ENCODE measurements around the gene TRAP1.

DNA sequence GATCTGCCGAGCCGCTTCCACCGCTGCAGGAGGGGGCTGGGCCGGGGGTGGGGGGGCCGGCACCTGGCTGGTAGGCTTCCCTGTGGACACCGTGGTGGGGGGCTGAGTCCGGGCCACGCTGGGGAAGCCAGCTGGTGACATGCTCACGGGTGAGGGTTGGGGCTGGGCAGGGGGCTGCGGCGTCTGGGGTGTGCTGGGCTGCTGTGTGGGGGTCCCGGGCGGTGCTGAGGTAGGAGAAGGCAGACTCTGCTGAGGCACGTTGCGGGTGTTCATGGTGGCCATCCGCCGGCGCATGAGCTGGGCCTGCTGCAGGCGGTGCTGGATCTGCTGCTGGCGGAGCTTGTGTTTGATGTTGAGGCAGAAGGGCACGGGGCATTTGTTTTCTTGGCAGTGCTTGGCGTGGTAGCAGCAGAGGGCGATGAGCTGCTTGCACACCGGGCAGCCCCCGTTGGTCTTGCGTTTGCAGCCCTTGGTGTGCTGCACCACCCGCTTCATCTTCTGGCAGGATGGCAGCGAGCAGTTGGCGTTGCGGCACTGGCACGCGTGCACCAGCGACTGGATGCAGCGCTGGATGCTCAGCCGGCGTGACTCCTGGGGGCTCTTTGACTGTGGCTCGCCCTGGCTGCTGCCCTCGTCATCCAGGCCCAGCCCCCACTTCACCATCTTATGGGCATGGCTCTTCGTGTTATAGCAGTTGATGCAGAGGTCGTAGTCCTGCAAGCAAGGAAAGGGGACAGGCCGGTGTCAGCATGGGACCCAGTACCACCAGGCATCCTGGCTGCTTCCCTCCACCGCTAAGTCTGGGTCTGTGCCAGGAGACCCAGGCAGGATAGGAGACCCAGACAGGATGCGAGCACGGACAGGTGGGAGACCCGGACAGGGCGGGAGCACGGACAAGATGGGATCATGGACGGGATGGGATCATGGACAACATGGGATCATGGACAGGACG is 12.1 kb upstream of the TRAP1 start:
- TF ChIP-seq, protein P1, sequence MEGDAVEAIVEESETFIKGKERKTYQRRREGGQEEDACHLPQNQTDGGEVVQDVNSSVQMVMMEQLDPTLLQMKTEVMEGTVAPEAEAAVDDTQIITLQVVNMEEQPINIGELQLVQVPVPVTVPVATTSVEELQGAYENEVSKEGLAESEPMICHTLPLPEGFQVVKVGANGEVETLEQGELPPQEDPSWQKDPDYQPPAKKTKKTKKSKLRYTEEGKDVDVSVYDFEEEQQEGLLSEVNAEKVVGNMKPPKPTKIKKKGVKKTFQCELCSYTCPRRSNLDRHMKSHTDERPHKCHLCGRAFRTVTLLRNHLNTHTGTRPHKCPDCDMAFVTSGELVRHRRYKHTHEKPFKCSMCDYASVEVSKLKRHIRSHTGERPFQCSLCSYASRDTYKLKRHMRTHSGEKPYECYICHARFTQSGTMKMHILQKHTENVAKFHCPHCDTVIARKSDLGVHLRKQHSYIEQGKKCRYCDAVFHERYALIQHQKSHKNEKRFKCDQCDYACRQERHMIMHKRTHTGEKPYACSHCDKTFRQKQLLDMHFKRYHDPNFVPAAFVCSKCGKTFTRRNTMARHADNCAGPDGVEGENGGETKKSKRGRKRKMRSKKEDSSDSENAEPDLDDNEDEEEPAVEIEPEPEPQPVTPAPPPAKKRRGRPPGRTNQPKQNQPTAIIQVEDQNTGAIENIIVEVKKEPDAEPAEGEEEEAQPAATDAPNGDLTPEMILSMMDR (conservative IDR thresholded peaks at IDR 0.05; ENCODE audit: low read depth in 2 of 2), result no peak
- TF ChIP-seq POLR2AphosphoS5 (IDR thresholded peaks at IDR 0.05; ENCODE audit: low read depth) (no peak), CREB1 (CRISPR knock-in tag; IDR thresholded peaks at IDR 0.05; ENCODE audit: low read depth) (no peak), EZH2phosphoT487 (IDR thresholded peaks at IDR 0.05; ENCODE audit: unreplicated experiment) (no peak), EZH2 (IDR thresholded peaks at IDR 0.05; ENCODE audit: low read depth, unreplicated experiment) (no peak), REST (IDR thresholded peaks at IDR 0.05; ENCODE audit: unreplicated experiment) (no peak), ZNF331 (CRISPR knock-in tag; IDR thresholded peaks at IDR 0.05; ENCODE audit: low read depth) (no peak)
